UCSD-AML1 (cell line): Measurements from ENCODE around the gene BTK.

Source experiments
- DNase-seq: peaks from one replicate; lab custom pipeline; 2025; ENCODE audit not compliant: unreplicated experiment; lab: John Stamatoyannopoulos, UW

BTK gene

GRCh38 chrX:101385795-101386541 is at the start of gene BTK:
Gene BTK, minus strand, starts transcription at chrX:101386191. Its CDS starts 10,907 bp downstream, at chrX:101375284.
- DNase-seq, result peak; percentile 56

GRCh38 chrX:101430457-101431078 is 44.6 kb upstream of the BTK start:
- DNase-seq, result no peak

GRCh38 chrX:101429934-101430333 is 43.9 kb upstream of the BTK start:
- DNase-seq, result no peak

GRCh38 chrX:101427954-101428353 is 42.0 kb upstream of the BTK start:
- DNase-seq, result no peak

GRCh38 chrX:101419489-101419888 is 33.5 kb upstream of the BTK start:
- no peak for DNase-seq

GRCh38 chrX:101417981-101418841 is 32.2 kb upstream of the BTK start:
- DNase-seq, result peak; percentile 72

- no peak for DNase-seq
Measured at GRCh38 chrX:101417190-101417589, 31.2 kb upstream of the BTK start.

- DNase-seq, result no peak
Measured at GRCh38 chrX:101416691-101417090, 30.7 kb upstream of the BTK start.

- DNase-seq, result peak; percentile 13
Measured at GRCh38 chrX:101415180-101416145, 29.5 kb upstream of the BTK start.

- DNase-seq, result no peak
Measured at GRCh38 chrX:101411984-101412383, 26.0 kb upstream of the BTK start.

GRCh38 chrX:101410461-101410860 is 24.5 kb upstream of the BTK start:
- DNase-seq, result no peak

- DNase-seq, result no peak
Measured at GRCh38 chrX:101409043-101409442, 23.1 kb upstream of the BTK start.

- no peak for DNase-seq
Measured at GRCh38 chrX:101408532-101408841, 22.5 kb upstream of the BTK start.

GRCh38 chrX:101407748-101408531 is 21.9 kb upstream of the BTK start, which contains the start of the genes GLA and HNRNPH2:
Gene GLA, minus strand, starts transcription at chrX:101407925. Its CDS starts 22 bp downstream, at chrX:101407903.
Gene HNRNPH2, plus strand, starts transcription at chrX:101408222. Its CDS starts 3,767 bp downstream, at chrX:101411989.
- DNase-seq, result peak; percentile 83

GRCh38 chrX:101407167-101407747 is 21.3 kb upstream of the BTK start:
- DNase-seq, result no peak

- DNase-seq, result no peak
Measured at GRCh38 chrX:101399825-101400224, 13.8 kb upstream of the BTK start.

- DNase-seq, result no peak
Measured at GRCh38 chrX:101398694-101399093, 12.7 kb upstream of the BTK start.

GRCh38 chrX:101397779-101398178 is 11.8 kb upstream of the BTK start:
- DNase-seq, result no peak

- no peak for DNase-seq
Measured at GRCh38 chrX:101395789-101396188, 9.8 kb upstream of the BTK start.
